ENCODE data around the gene PIK3R1.

DNA sequence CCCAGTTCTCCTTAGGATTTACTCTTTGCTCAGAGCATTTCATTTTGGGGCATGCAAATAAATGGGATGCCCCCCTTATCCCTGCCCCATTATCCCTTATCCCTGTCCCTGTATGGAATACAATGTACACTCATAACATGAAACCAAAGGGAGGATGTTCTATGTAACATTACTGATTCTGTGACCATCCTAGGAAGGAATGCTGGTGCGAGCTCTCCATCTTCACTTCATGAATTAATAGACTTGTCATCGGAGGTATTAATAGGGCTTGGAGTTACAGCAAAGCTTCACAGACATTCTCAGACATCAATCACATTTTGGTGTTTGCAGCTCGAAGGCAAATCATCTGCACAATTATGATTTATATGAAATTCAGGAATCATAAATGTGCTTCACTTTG, 20.4 kb upstream of the PIK3R1 start:
- TF ChIP-seq, protein P1, sequence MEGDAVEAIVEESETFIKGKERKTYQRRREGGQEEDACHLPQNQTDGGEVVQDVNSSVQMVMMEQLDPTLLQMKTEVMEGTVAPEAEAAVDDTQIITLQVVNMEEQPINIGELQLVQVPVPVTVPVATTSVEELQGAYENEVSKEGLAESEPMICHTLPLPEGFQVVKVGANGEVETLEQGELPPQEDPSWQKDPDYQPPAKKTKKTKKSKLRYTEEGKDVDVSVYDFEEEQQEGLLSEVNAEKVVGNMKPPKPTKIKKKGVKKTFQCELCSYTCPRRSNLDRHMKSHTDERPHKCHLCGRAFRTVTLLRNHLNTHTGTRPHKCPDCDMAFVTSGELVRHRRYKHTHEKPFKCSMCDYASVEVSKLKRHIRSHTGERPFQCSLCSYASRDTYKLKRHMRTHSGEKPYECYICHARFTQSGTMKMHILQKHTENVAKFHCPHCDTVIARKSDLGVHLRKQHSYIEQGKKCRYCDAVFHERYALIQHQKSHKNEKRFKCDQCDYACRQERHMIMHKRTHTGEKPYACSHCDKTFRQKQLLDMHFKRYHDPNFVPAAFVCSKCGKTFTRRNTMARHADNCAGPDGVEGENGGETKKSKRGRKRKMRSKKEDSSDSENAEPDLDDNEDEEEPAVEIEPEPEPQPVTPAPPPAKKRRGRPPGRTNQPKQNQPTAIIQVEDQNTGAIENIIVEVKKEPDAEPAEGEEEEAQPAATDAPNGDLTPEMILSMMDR (IDR thresholded peaks at IDR 0.05 in 8 of 11, conservative IDR thresholded peaks at IDR 0.05 in 3 of 11) = no peak
- TF ChIP-seq POLR2A (IDR thresholded peaks at IDR 0.05) = no peak
- TF ChIP-seq POLR2AphosphoS5 (IDR thresholded peaks at IDR 0.05) = no peak
